NCI-H226 (cell line): Measurements from ENCODE around the gene UNCX.

Experiments used
- DNase-seq: peaks from one replicate; pipeline ENCODE4 v3.0.0-alpha.2; 2015

UNCX gene

DNA sequence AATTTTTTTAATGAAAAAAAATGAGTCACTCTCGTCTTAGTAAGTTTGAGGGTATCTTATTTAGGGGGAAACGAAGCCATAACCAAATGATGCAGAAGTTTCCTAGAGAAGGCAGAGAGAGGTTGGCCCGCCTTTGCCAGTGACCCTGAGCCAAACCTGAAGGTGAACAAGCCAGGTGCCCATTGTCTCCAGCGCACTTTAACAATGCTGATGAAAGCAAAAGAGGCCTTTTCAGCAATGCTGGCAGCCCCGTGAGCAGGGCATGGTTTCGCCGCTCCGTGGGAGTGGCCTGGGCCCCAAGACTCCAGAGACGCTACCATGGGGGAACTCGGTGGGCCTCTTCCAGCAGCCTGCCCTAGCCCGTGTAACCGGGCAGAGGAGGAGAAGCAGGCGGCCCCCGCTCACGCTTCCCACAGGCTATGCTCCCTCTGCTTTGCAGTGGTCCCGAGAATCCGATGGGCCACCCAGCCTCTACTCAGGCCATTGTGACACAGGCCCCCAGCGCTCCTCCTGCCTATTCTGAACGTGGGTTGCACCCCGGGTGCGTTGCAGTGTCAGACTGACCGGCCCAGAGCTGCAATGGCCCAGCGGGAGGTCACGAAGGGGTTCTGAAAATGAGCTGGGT lies 14.0 kb upstream of the UNCX start:
- DNase-seq = no peak

GRCh38 chr7:1219498-1219897 lies 13.2 kb upstream of the UNCX start:
- DNase-seq = no peak

- DNase-seq = no peak
These were observed 12.5 kb upstream of the UNCX start for GRCh38 chr7:1220000-1220726.

DNA sequence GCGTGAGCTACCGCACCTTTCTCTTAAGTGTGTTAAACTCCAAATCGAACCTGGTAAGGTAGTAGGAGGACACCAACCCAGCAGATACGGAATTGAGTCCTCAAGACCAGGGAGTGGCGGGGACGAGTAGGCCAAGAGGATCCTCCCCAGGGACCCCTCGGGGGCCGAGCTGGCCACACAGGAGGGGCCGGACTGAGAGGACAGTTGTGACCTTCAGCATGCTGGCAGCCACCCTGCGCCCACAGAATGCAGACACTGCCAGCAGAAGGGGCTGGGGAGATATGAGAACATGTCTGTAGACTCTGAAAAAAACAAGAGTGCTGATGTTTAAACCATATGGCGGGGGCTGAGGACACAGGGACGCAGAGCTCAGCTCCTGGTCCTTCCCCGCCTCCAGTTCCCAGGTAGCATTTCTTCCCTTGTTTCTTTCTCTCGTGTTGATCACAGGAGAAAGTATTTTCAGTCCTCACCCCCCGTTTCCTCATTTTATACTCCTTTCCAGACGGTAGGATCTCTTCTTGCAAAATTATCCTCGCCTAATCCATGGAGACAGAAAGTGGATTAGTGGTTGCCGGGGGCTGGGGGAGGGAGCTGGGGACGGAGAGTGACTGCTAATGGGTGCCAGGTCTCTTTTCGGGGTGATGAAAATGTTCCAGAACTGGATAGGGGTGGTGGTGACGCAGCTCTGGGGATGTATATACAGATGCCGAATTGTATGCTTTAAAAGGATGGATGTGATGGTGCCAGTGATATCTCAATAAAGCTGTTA lies 11.5 kb upstream of the UNCX start:
- DNase-seq = no peak

DNA sequence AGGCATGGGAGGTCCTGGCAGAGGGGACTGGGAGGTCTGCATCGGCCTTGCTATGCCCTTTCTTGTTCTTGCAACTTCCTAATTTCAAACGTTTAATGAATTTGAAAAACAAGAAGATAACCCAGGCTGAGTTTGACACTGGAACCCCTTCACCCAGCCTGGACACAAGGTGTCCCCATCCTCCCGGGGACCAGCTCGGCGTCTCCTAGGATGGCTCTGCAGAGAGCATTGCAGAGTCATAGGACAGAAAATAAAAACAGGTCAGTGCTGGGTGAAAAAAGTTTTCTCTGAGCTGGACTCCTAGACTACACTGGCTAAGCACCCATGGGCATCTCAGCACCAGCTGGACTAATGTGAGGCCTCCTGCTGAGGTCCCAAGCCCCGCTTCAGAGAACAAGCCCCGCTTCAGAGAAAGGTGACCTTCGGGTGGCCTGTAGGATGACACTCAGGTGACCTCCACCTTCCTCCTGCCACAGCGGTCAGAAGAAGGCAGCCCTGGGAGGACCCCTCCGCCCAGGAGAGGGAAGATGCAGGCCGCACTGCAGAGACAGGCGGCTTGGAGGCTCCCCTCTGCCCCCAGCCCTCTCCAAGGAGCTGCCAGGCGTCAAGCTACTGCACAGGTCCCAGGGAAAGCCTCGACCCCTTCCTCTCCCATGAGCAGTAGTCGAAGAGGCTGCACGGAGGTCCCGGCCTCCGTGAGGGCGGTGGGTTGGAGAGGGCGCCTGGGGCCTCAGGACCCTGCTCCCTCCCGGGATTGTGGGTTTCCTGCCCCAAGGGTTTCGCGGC lies 9.3 kb upstream of the UNCX start:
- DNase-seq = no peak

DNA sequence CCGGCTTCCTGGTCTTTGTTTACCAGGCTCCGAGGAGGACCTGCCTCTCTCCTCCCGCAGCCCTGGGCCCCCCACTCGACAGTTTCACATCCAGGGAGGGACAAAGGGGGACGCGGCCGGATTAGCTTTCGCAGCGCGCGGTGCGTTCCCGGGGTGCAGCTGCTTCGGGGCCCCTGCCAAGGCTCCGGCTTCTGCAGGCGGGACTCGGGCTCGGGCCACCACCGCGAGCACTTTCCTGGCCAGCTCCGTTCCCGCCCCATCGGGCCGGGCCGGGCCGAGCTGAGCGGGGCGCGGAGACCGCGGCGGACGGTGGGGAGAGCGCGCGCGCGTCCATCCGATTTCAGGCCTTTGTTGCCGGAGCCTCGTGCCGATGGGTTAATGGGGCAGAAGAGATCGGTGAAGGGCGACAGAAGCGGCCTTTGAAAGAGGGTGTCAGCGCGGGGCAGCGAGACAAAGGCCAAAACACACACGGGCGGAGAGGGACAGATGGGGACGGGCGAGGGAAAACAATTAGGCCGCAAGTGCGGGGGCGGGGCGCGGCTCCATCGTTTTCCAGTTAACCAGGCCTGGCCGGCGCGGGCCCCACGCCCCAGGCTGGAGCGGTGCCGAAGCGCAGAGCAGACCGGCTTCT lies 8.5 kb upstream of the UNCX start:
- no peak for DNase-seq

DNA sequence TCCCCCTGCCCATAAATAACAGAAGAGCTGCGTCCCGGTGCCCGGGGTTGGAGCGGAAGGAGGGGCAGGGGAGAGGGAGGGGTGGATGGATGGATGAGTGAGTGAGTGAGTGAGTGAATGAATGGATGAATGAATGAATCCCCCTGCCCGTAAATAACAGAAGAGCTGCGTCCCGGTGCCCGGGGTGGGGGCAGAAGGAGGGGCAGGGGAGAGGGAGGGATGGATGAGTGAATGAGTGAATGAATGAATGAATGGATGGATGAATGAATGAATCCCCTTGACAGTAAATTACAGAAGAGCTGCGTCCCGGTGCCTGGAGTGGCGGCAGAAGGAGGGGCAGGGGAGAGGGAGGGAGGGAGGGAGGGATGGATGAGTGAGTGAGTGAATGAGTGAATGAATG lies 7.6 kb upstream of the UNCX start:
- no peak for DNase-seq

GRCh38 chr7:1225441-1226185 lies 7.1 kb upstream of the UNCX start:
- no peak for DNase-seq

GRCh38 chr7:1226186-1226901 lies 6.3 kb upstream of the UNCX start:
- DNase-seq = no peak

DNA sequence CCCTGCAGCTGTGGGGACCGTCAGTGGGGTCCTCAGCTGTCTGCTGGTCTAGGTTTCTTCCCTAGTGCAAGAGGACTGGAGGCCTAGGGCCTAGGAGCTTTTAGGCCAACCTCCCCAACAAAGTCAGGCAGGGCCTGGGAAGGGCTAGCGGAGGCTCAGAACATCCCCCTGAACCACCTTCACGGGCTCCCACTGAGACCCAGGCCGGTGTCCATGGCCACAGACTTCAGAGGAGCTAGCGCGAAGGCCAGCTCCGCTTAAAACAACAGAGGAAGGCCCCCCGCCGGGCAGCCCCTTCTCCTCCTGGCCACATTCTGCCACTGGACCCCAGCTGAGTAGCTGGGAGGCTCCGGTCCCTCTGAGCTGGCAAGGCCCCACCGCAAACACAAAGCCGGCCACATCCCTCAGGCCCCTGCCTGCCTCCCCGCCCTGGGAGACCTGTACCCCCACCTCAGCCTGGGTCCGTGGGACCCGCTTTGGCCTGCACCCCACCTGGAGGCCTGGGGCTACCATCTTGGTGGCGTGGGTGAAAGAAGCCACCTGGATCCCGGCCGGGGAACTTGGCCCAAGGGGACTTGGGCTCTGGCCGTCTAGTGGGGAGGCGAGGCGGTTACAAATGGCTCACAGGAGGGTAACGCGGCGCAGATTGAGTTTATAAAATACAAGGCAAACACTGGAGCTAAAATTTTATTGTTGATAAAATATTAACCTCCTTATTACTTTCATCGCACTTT lies 5.4 kb upstream of the UNCX start:
- DNase-seq = no peak

- no peak for DNase-seq
These were observed 4.7 kb upstream of the UNCX start for GRCh38 chr7:1227814-1228544.

GRCh38 chr7:1228545-1229201 lies 4.0 kb upstream of the UNCX start:
- DNase-seq = no peak

GRCh38 chr7:1229202-1229947 lies 3.3 kb upstream of the UNCX start:
- no peak for DNase-seq

DNA sequence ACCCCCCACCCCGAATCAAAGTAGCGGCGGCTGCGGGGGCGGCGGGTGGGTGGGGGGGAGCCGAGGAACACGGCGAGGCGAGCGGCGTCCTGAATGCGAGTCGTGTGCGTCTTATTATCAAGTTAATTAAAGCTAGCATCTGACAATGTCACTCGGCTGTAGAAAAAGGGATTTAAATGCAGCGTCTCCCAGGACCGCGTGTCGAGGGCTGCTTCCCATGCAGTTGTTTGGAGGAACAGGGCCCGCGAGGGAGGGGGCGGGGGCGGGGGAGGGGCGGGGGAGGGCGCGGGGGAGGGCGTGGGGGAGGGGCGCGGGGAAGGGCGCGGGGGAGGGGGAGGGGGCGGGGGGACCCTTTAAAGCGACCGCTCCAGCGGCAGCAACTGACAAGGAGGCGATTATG lies 2.7 kb upstream of the UNCX start:
- no peak for DNase-seq

DNA sequence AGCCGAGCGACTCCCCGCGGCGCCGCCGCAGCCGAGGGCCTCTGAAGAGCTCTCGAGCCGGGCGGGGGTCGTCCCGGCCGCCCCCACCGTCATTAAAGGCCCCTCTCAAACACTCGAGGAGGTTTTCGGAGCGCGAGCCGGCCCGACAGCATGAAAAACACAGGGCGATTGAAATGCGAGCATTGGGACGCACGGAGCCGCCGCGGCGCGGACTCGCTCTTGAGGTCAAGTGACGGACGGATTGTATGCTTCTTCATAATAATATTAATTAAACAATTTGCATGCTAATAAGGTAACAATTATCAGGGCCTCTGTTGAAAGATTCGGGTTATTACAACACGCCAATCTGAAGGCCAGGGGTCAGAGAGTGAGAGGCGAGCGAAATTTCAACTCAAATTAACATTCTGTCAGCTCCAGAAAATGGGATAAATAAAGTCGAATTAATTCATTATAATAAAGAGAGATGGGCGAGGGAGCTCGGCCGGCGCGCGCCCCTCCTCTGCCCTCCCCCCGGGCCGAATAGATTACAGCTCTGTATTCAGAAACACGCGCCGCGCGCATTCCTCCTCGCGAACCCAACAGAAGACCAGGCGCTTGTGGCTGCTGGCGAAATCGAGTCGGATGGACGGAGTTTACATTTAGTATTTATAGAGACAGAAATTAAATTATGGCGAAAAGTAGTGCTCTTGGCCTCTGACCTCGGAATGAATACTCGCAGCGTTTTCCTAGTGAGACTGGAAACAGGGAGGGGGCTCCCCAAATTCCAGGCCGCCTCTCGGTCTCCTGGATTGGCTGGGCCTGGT lies 2.1 kb upstream of the UNCX start:
- no peak for DNase-seq

GRCh38 chr7:1231214-1232102 lies 1.2 kb upstream of the UNCX start:
- no peak for DNase-seq

- no peak for DNase-seq
These were observed 587 bp upstream of the UNCX start for GRCh38 chr7:1232103-1232466.
